Keratinocyte (primary cell): ENCODE measurements around the gene STYXL1. TPM values are rescaled to one million over a fixed set of nuclear protein-coding genes. Genes with fewer than 3 reads are reported as not detected.

Experiments used
- DNase-seq: peaks from one replicate; pipeline ENCODE4 v3.0.0-alpha.2; 2011; ENCODE audit warnings: low read depth, missing footprints, low spot score
- FAIRE-seq: peaks from 2 replicates; lab custom pipeline; 2011; peaks lifted over from hg19 to GRCh38; lab: Jason Lieb, UNC
- H2AFZ ChIP-seq: 2 replicates; pipeline ENCODE4 v1.6.0; 2012; ENCODE audit warnings: low read length, control low read depth, inconsistent platforms; ENCODE audit not compliant: control insufficient read depth
- H3K27ac ChIP-seq: 2 replicates; pipeline ENCODE4 v1.5.1; 2011; ENCODE audit warnings: low read length; ENCODE audit not compliant: control insufficient read depth, insufficient read depth
- H3K27me3 ChIP-seq: 3 replicates; pipeline ENCODE4 v1.6.0; 2011; ENCODE audit warnings: low read length; ENCODE audit not compliant: control insufficient read depth, insufficient read depth; ENCODE audit errors: extremely low read depth
- H3K36me3 ChIP-seq, 2 experiments: 2 replicates in 1 of 2; 3 replicates in 1 of 2; pipeline ENCODE4 v1.5.1; 2011; ENCODE audit warnings: low read length in 2 of 2, mild to moderate bottlenecking in 1 of 2; ENCODE audit not compliant: control insufficient read depth in 2 of 2, insufficient read depth in 2 of 2; ENCODE audit errors: extremely low read depth in 1 of 2
- H3K4me1 ChIP-seq: 3 replicates; pipeline ENCODE4 v1.5.1; 2011; ENCODE audit warnings: low read length; ENCODE audit not compliant: control insufficient read depth, insufficient read depth; ENCODE audit errors: extremely low read depth
- H3K4me2 ChIP-seq: 3 replicates; pipeline ENCODE4 v1.6.0; 2011; ENCODE audit warnings: low read depth, low read length; ENCODE audit not compliant: control insufficient read depth, insufficient read depth; ENCODE audit errors: extremely low read depth
- H3K4me3 ChIP-seq, 3 experiments: fragments of 200-600 bp in 1 of 3; sonication (generic) in 1 of 3; 2 replicates in 2 of 3; 3 replicates in 1 of 3; pipeline ENCODE4 v1.5.1; 2011 to 2016; ENCODE audit warnings: low read length in 3 of 3, mild to moderate bottlenecking in 3 of 3, control low read depth in 2 of 3, inconsistent platforms in 1 of 3, low read depth in 1 of 3, mixed read lengths in 1 of 3, mixed run types in 1 of 3, moderate library complexity in 1 of 3; ENCODE audit not compliant: control insufficient read depth in 2 of 3, insufficient read depth in 2 of 3; ENCODE audit errors: extremely low read depth in 1 of 3
- H3K79me2 ChIP-seq: 2 replicates; pipeline ENCODE4 v1.6.0; 2012; ENCODE audit warnings: low read length; ENCODE audit not compliant: control insufficient read depth, insufficient read depth
- H3K9ac ChIP-seq: 3 replicates; pipeline ENCODE4 v1.6.0; 2011; ENCODE audit warnings: low read length; ENCODE audit not compliant: control insufficient read depth, insufficient read depth; ENCODE audit errors: extremely low read depth
- H3K9me1 ChIP-seq: 3 replicates; pipeline ENCODE4 v1.6.0; 2011; ENCODE audit warnings: low read length; ENCODE audit not compliant: control insufficient read depth, insufficient read depth; ENCODE audit errors: extremely low read depth
- H3K9me3 ChIP-seq: 2 replicates; pipeline ENCODE4 v1.5.1; 2012; ENCODE audit warnings: low read depth, low read length; ENCODE audit not compliant: control insufficient read depth
- H4K20me1 ChIP-seq: 3 replicates; pipeline ENCODE4 v1.6.0; 2011; ENCODE audit warnings: low read length; ENCODE audit not compliant: control insufficient read depth, insufficient read depth; ENCODE audit errors: extremely low read depth
- CTCF ChIP-seq, 3 experiments: IDR thresholded peaks in 1 of 3; conservative IDR thresholded peaks in 1 of 3; optimal IDR thresholded peaks in 1 of 3; 2 replicates in 2 of 3; 3 replicates in 1 of 3; pipeline versions ENCODE3 to v1.5.1; 2011; ENCODE audit warnings: low read length in 3 of 3, mild to moderate bottlenecking in 3 of 3, moderate library complexity in 2 of 3, control low read depth in 1 of 3, inconsistent platforms in 1 of 3; ENCODE audit not compliant: insufficient read depth in 2 of 3; ENCODE audit errors: extremely low read depth in 1 of 3
- EZH2 ChIP-seq: IDR thresholded peaks from one replicate; pipeline ENCODE4 v1.6.1; 2012; ENCODE audit warnings: inconsistent platforms, mild to moderate bottlenecking, low read length, moderate library complexity
- dilution Hi-C: fragments of 300-500 bp; cut with MboI; formaldehyde crosslinking; loops from one replicate; pipeline ENCODE4 v1.7.0; 2020; ENCODE audit warnings: low sequenced_read_pairs; ENCODE audit not compliant: extremely low pct_ligation_motif_present
- polyA plus RNA-seq, 5 experiments: library from polyadenylated mRNA; depleted of rRNA in 3 of 5; stranded (reverse) in 3 of 5; stranded (forward) in 1 of 5; unstranded in 1 of 5; fragments of >200 nt; gene quantifications; 1 replicate in 1 of 5; 2 replicates in 3 of 5; 3 replicates in 1 of 5; pipeline versions ENCODE4 v1.2.1 to v1.2.3, GENCODE V29; 2011 to 2012; ENCODE audit warnings: missing spikeins in 2 of 5, low read depth in 1 of 5, low replicate concordance in 1 of 5

The STYXL1 gene
- polyA plus RNA-seq, 1 donor (not counting 4 experiments of a cell fraction or from before 2014, with no cell fraction given), result 76.2 TPM

- no peaks in the 10 kb centered on the region for H4K20me1 ChIP-seq
- no peaks in the 10 kb centered on the region for H3K9me1 ChIP-seq
- H3K27ac ChIP-seq, result no peak overlapping the region
- no peaks in the 10 kb centered on the region for H3K79me2 ChIP-seq
- no peak for FAIRE-seq
- no peaks in the 10 kb centered on the region for H3K9me3 ChIP-seq
- no peak overlapping the region for H3K4me2 ChIP-seq
- TF ChIP-seq EZH2, result no peak
- peaks cover 23 to 28% of the 10 kb centered on the region in 2 experiments for H3K36me3 ChIP-seq
- dilution Hi-C loops, result no loop called here
- no peaks in the 10 kb centered on the region for H3K27me3 ChIP-seq
- H3K4me1 ChIP-seq, result no peaks in the 10 kb centered on the region
- no peak overlapping the region for H3K9ac ChIP-seq
- no peak for DNase-seq
- H2AFZ ChIP-seq, result no peak overlapping the region
- H3K4me3 ChIP-seq, result no peak overlapping the region
Measured at GRCh38 chr7:76002139-76002538, 45.7 kb downstream of the STYXL1 start.

DNA sequence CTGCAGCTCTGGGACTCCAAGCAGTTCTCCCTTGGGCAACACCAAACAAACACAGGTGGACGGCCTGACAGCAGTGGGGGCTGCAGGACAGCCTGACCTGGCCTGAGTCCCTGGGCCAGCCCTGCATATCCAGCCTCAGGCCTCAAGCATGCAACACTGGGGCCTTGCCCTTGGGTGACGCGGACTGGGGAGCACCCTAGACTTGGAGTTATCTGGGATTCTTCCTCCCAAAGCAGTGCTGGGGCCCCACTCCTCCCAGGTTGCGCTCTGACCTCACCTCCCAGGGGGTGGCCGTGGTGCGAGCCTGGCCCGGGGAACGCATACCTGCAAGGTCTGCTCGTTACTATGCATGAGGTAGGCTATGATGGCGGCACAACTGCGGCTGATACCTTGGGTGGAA is 47.2 kb downstream of the STYXL1 start:
- Histone ChIP-seq H3K27ac (no peak overlapping the region), H3K9ac (no peak overlapping the region), H3K4me3 (no peak overlapping the region), H3K79me2 (no peaks in the 10 kb centered on the region), H3K9me3 (no peaks in the 10 kb centered on the region), H4K20me1 (no peaks in the 10 kb centered on the region), H3K27me3 (no peaks in the 10 kb centered on the region), H2AFZ (no peak overlapping the region), H3K9me1 (no peaks in the 10 kb centered on the region), H3K4me2 (no peak overlapping the region), H3K36me3 (peaks cover 31 to 37% of the 10 kb centered on the region in 2 experiments), H3K4me1 (no peaks in the 10 kb centered on the region)
- DNase-seq, result no peak
- TF ChIP-seq CTCF (optimal IDR thresholded peaks at IDR 0.05 in 1 of 3, IDR thresholded peaks at IDR 0.05 in 1 of 3, conservative IDR thresholded peaks at IDR 0.05 in 1 of 3; ENCODE audit: extremely low read depth in 1 of 3, insufficient read depth in 2 of 3, low read length in 3 of 3) (no peak), EZH2 (no peak)
- dilution Hi-C loops, result no loop called here
- FAIRE-seq, result no peak

DNA sequence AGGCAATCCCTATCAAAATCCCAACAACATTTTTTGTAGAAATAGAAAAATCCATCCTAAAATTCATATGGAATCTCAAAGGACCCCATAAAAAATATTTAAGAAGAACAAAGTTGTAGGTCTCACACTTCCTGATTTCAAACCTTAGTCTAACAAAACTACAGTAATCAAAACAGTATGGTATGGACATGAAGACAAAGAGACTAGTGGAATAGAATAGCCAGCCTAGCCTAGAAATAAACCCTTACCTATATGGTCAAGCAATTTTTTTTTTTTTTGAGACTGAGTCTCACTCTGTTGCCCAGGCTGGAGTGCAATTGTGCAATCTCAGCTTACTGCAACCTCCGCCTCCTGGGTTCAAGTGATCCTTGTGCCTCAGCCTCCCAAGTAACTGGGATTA is 49.8 kb downstream of the STYXL1 start:
- dilution Hi-C loops, result no loop called here
- Histone ChIP-seq H4K20me1 (no peaks in the 10 kb centered on the region), H3K9me1 (no peaks in the 10 kb centered on the region), H2AFZ (no peak overlapping the region), H3K27me3 (no peaks in the 10 kb centered on the region), H3K4me1 (peaks cover 4% of the 10 kb centered on the region), H3K36me3 (peaks cover 19 to 29% of the 10 kb centered on the region in 2 experiments), H3K79me2 (no peaks in the 10 kb centered on the region), H3K9me3 (no peaks in the 10 kb centered on the region), H3K4me3 (no peak overlapping the region), H3K4me2 (no peak overlapping the region), H3K27ac (no peak overlapping the region), H3K9ac (no peak overlapping the region)
- FAIRE-seq, result no peak
- DNase-seq, result no peak
- TF ChIP-seq CTCF (optimal IDR thresholded peaks at IDR 0.05 in 1 of 3, IDR thresholded peaks at IDR 0.05 in 1 of 3, conservative IDR thresholded peaks at IDR 0.05 in 1 of 3; ENCODE audit: extremely low read depth in 1 of 3, insufficient read depth in 2 of 3, low read length in 3 of 3) (no peak), EZH2 (no peak)
